Spleen (tissue), 7 donors: ENCODE results near the gene TNFRSF21.

Experiments
- POLR2A ChIP-seq, 3 donors: fragments of 450-650 bp; IDR thresholded peaks; one replicate each; pipeline ENCODE4 v1.5.1; 2017; ENCODE audit warnings: antibody characterized with exemption in 3 of 3, mild to moderate bottlenecking in 1 of 3
- POLR2AphosphoS5 ChIP-seq, 3 donors: sonication (generic); formaldehyde crosslinking; IDR thresholded peaks; one replicate each; pipeline ENCODE4 v1.5.1; 2017; ENCODE audit warnings: antibody characterized with exemption in 3 of 3
- TF ChIP-seq, protein P1 (sequence below), 11 experiments: fragments of 200-600 bp in 7 of 11; fragments of 450-650 bp in 4 of 11; sonication (generic) in 4 of 11; IDR thresholded peaks in 8 of 11; conservative IDR thresholded peaks in 3 of 11; 1 replicate in 7 of 11; 2 replicates in 4 of 11; pipeline versions ENCODE4 v1.4.0 to v1.8.0; 2016 to 2021; ENCODE audit warnings: antibody characterized with exemption in 11 of 11, inconsistent platforms in 4 of 11, mild to moderate bottlenecking in 1 of 11
- donor health status: DM: no; HTN: no; CAD: no; lungs with moderate emphysema.
- donor health status: DM: no; HTN: no; CAD: no.
- donor health status: DM: no; HTN: no; CAD: no.

DNA sequence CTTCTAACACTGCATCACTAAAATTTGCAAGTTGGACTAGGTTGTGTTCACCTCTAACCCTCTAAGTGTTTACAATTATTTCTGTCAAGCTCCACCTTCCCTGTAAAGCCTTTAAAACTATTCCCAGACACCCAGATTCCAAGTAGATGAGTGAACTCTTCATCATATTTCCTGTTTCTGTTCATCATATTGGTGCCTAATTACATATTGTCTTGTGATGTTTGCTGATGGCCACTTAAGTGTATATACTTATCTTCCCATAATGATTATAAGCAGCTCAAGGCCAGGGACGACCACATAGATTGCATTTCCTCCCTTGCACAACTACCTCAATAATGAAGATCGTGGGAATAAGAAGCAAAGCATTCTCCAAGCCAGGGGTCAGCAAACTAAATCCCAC lies 16.8 kb downstream of the TNFRSF21 start:
- TF ChIP-seq, protein P1, sequence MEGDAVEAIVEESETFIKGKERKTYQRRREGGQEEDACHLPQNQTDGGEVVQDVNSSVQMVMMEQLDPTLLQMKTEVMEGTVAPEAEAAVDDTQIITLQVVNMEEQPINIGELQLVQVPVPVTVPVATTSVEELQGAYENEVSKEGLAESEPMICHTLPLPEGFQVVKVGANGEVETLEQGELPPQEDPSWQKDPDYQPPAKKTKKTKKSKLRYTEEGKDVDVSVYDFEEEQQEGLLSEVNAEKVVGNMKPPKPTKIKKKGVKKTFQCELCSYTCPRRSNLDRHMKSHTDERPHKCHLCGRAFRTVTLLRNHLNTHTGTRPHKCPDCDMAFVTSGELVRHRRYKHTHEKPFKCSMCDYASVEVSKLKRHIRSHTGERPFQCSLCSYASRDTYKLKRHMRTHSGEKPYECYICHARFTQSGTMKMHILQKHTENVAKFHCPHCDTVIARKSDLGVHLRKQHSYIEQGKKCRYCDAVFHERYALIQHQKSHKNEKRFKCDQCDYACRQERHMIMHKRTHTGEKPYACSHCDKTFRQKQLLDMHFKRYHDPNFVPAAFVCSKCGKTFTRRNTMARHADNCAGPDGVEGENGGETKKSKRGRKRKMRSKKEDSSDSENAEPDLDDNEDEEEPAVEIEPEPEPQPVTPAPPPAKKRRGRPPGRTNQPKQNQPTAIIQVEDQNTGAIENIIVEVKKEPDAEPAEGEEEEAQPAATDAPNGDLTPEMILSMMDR (IDR thresholded peaks at IDR 0.05 in 8 of 11, conservative IDR thresholded peaks at IDR 0.05 in 3 of 11), result no peak
- no peak for TF ChIP-seq POLR2AphosphoS5 (IDR thresholded peaks at IDR 0.05)
- TF ChIP-seq POLR2A (IDR thresholded peaks at IDR 0.05), result no peak
